ENCODE measurements around the gene MIS18BP1.
"Not testable (repeated sequence)": the region's sequence is repeated elsewhere in the genome, so short reads cannot be mapped to it uniquely, and the experiment has no call there.

DNA sequence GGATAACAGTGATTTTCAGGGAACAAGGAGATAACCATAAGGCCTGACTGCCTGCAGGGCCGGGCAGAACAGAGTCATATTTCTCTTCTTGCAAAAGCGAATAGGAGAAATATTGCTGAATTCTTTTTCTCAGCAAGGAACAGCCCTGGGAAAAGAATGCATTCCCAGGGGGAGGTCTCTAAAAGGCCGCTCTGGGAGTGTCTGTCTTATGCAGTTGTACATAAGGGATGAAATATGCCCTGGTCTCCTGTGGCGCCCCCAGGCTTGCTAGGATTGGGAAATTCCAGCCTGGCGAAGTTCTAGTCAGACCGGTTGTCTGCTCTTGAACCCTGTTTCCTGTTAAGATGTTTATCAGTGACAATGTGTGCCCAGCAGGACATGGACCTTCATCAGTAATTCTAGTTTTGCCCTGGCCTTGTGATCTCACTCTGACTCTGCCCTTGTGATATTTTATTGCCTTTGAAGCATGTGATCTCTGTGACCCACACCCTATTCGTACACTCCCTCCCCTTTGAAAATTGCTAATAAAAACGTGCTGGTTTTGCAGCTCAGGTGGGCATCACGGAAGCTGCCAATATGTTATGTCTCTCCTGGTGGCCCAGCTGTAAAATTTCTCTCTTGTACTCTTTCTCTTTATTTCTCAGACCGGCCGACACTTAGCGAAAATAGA is 28.9 kb upstream of the MIS18BP1 start:
- not testable (repeated sequence) for TF ChIP-seq ZNF565 (CRISPR knock-in tag; conservative IDR thresholded peaks at IDR 0.05; ENCODE audit: low read depth); ZC3H10 (CRISPR knock-in tag; IDR thresholded peaks at IDR 0.05); ZNF8 (CRISPR knock-in tag; IDR thresholded peaks at IDR 0.05); ZNF70 (CRISPR knock-in tag; IDR thresholded peaks at IDR 0.05); CSDC2 (CRISPR knock-in tag; IDR thresholded peaks at IDR 0.05)
- TF ChIP-seq, protein P1, sequence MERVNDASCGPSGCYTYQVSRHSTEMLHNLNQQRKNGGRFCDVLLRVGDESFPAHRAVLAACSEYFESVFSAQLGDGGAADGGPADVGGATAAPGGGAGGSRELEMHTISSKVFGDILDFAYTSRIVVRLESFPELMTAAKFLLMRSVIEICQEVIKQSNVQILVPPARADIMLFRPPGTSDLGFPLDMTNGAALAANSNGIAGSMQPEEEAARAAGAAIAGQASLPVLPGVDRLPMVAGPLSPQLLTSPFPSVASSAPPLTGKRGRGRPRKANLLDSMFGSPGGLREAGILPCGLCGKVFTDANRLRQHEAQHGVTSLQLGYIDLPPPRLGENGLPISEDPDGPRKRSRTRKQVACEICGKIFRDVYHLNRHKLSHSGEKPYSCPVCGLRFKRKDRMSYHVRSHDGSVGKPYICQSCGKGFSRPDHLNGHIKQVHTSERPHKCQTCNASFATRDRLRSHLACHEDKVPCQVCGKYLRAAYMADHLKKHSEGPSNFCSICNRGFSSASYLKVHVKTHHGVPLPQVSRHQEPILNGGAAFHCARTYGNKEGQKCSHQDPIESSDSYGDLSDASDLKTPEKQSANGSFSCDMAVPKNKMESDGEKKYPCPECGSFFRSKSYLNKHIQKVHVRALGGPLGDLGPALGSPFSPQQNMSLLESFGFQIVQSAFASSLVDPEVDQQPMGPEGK (CRISPR knock-in tag; IDR thresholded peaks at IDR 0.05; ENCODE audit: borderline replicate concordance), result not testable (repeated sequence)

Measured in SK-N-SH treated with all-trans-retinoic acid at 6 μM for 48 hours (cell line).